Measurements from ENCODE around the gene VEGFC.

- TF ChIP-seq CTCF (optimal IDR thresholded peaks at IDR 0.05 in 1 of 3, IDR thresholded peaks at IDR 0.05 in 1 of 3, conservative IDR thresholded peaks at IDR 0.05 in 1 of 3; ENCODE audit: extremely low read depth in 1 of 3, insufficient read depth in 2 of 3, low read length in 3 of 3) = no peak
- TF ChIP-seq EZH2 (IDR thresholded peaks at IDR 0.05; ENCODE audit: low read length) = no peak
These were observed 136.6 kb downstream of the VEGFC start for GRCh38 chr4:176656108-176656507.

Data from keratinocyte (primary cell).